Astrocyte (in vitro differentiated cells and primary cell): ENCODE data around the gene PRM3. TPM values are rescaled to one million over a fixed set of nuclear protein-coding genes. Genes with fewer than 3 reads are reported as not detected.

Experiments
- DNase-seq: peaks from one replicate; pipeline ENCODE4 v3.0.0-alpha.2; 2010; ENCODE audit warnings: low read depth
- FAIRE-seq: peaks from 2 replicates; lab custom pipeline; 2011; peaks lifted over from hg19 to GRCh38; lab: Jason Lieb, UNC
- H2AFZ ChIP-seq: 2 replicates; pipeline ENCODE4 v1.6.0; 2012; ENCODE audit warnings: low read depth, low read length, inconsistent platforms
- H3K27ac ChIP-seq: 2 replicates; pipeline ENCODE4 v1.5.1; 2011; ENCODE audit warnings: low read depth, low read length, inconsistent platforms
- H3K27me3 ChIP-seq: 2 replicates; pipeline ENCODE4 v1.6.0; 2011; ENCODE audit warnings: low read length, inconsistent platforms; ENCODE audit not compliant: insufficient read depth
- H3K36me3 ChIP-seq: 2 replicates; pipeline ENCODE4 v1.5.1; 2011; ENCODE audit warnings: low read length, inconsistent platforms; ENCODE audit not compliant: insufficient read depth
- H3K4me1 ChIP-seq: 2 replicates; pipeline ENCODE4 v1.5.1; 2011; ENCODE audit warnings: low read length, inconsistent platforms; ENCODE audit not compliant: insufficient read depth
- H3K4me2 ChIP-seq: 2 replicates; pipeline ENCODE4 v1.6.0; 2012; ENCODE audit warnings: low read length, inconsistent platforms
- H3K4me3 ChIP-seq: 2 replicates; pipeline ENCODE4 v1.5.1; 2011; ENCODE audit warnings: low read depth, mild to moderate bottlenecking, low read length, inconsistent platforms; ENCODE audit not compliant: insufficient read depth
- H3K79me2 ChIP-seq: 2 replicates; pipeline ENCODE4 v1.6.0; 2012; ENCODE audit warnings: mild to moderate bottlenecking, low read length, inconsistent platforms; ENCODE audit not compliant: insufficient read depth
- H3K9ac ChIP-seq: 2 replicates; pipeline ENCODE4 v1.6.0; 2012; ENCODE audit warnings: mild to moderate bottlenecking, low read length, inconsistent platforms
- H3K9me3 ChIP-seq: 2 replicates; pipeline ENCODE4 v1.5.1; 2012; ENCODE audit warnings: low read depth, mild to moderate bottlenecking, low read length, inconsistent platforms; ENCODE audit not compliant: insufficient read depth
- H4K20me1 ChIP-seq: 2 replicates; pipeline ENCODE4 v1.6.0; 2012; ENCODE audit warnings: low read length, inconsistent platforms; ENCODE audit not compliant: insufficient read depth
- H3K27ac Mint-ChIP-seq: one replicate; pipeline ENCODE4 v1.8.0; 2021; ENCODE audit warnings: mild to moderate bottlenecking, mixed read lengths; ENCODE audit not compliant: unreplicated experiment
- H3K27me3 Mint-ChIP-seq: one replicate; pipeline ENCODE4 v1.8.0; 2021; ENCODE audit warnings: low read depth, mixed read lengths; ENCODE audit not compliant: unreplicated experiment
- H3K36me3 Mint-ChIP-seq: one replicate; pipeline ENCODE4 v1.8.0; 2021; ENCODE audit warnings: low read depth, mixed read lengths; ENCODE audit not compliant: unreplicated experiment
- H3K4me1 Mint-ChIP-seq: one replicate; pipeline ENCODE4 v1.8.0; 2021; ENCODE audit warnings: low read depth, mixed read lengths; ENCODE audit not compliant: unreplicated experiment
- H3K4me3 Mint-ChIP-seq: one replicate; pipeline ENCODE4 v1.8.0; 2021; ENCODE audit warnings: mild to moderate bottlenecking, moderate library complexity, mixed read lengths; ENCODE audit not compliant: unreplicated experiment
- H3K9me3 Mint-ChIP-seq: one replicate; pipeline ENCODE4 v1.8.0; 2021; ENCODE audit warnings: mild to moderate bottlenecking, mixed read lengths; ENCODE audit not compliant: unreplicated experiment
- CTCF ChIP-seq: IDR thresholded peaks from 2 replicates; pipeline ENCODE4 v1.5.1; 2011; ENCODE audit warnings: low read depth, mild to moderate bottlenecking, inconsistent platforms, low read length, moderate library complexity; ENCODE audit not compliant: insufficient read depth
- EZH2 ChIP-seq: IDR thresholded peaks from 2 replicates; pipeline ENCODE4 v1.6.1; 2012; ENCODE audit warnings: mild to moderate bottlenecking, low read length, inconsistent platforms; ENCODE audit not compliant: insufficient read depth
- total RNA-seq: library from RNA; stranded (reverse); gene quantifications from 2 replicates; pipeline ENCODE4 v1.2.1, GENCODE V29; 2021

The PRM3 gene
- total RNA-seq, 1 donor from 2014 or later: not detected

- Mint-ChIP-seq H3K4me3 (no peak overlapping the region), H3K9me3 (no peaks in the 10 kb centered on the region), H3K27me3 (peaks cover 12% of the 10 kb centered on the region), H3K27ac (no peak overlapping the region), H3K36me3 (no peaks in the 10 kb centered on the region), H3K4me1 (no peaks in the 10 kb centered on the region)
- Histone ChIP-seq H3K27ac (no peak overlapping the region), H2AFZ (no peak overlapping the region), H3K4me2 (no peak overlapping the region), H3K4me3 (no peak overlapping the region), H3K27me3 (no peaks in the 10 kb centered on the region), H3K4me1 (no peaks in the 10 kb centered on the region), H3K36me3 (no peaks in the 10 kb centered on the region), H3K79me2 (no peaks in the 10 kb centered on the region), H3K9ac (no peak overlapping the region), H4K20me1 (no peaks in the 10 kb centered on the region), H3K9me3 (no peaks in the 10 kb centered on the region)
- TF ChIP-seq EZH2 (no peak), CTCF (no peak)
- FAIRE-seq (no peak), DNase-seq (no peak)
Observed at GRCh38 chr16:11235703-11235991, 37.8 kb downstream of the PRM3 start.

- H3K4me2 ChIP-seq: no peak overlapping the region
- no peak for DNase-seq
Observed at GRCh38 chr16:11234884-11235702, 38.3 kb downstream of the PRM3 start.

More at GRCh38 chr16:11234884-11235702, 38.3 kb downstream of the PRM3 start:
- no peak overlapping the region for H3K27ac ChIP-seq
- H3K36me3 ChIP-seq: no peaks in the 10 kb centered on the region
- TF ChIP-seq EZH2: no peak
- no peak for TF ChIP-seq CTCF
- no peaks in the 10 kb centered on the region for H3K9me3 ChIP-seq
- no peak overlapping the region for H3K9ac ChIP-seq
- no peak overlapping the region for H3K4me3 ChIP-seq
- Mint-ChIP-seq H3K4me1 (no peaks in the 10 kb centered on the region), H3K27me3 (peaks cover 12% of the 10 kb centered on the region), H3K9me3 (no peaks in the 10 kb centered on the region), H3K4me3 (no peak overlapping the region), H3K36me3 (no peaks in the 10 kb centered on the region), H3K27ac (no peak overlapping the region)
- no peaks in the 10 kb centered on the region for H3K27me3 ChIP-seq
- H4K20me1 ChIP-seq: no peaks in the 10 kb centered on the region
- FAIRE-seq: no peak
- H3K79me2 ChIP-seq: no peaks in the 10 kb centered on the region
- H3K4me1 ChIP-seq: no peaks in the 10 kb centered on the region
- H2AFZ ChIP-seq: no peak overlapping the region
